Hematopoietic multipotent progenitor cell (in vitro differentiated cells): Measurements from ENCODE around the gene CAMK1D. TPM values are rescaled to one million over a fixed set of nuclear protein-coding genes. Genes with fewer than 3 reads are reported as not detected.
"Not testable (repeated sequence)": the region's sequence is repeated elsewhere in the genome, so short reads cannot be mapped to it uniquely, and the experiment has no call there.

Experiments
- DNase-seq, 3 donors: peaks; one replicate each; pipeline ENCODE4 v3.0.0-alpha.2; 2011 to 2015; ENCODE audit warnings: low read depth in 2 of 3, low spot score in 2 of 3
- total RNA-seq: library from RNA; depleted of rRNA; stranded (reverse); fragments of >200 nt; gene quantifications from one replicate; pipeline ENCODE4 v1.2.3, GENCODE V29; 2012

The CAMK1D gene
- 25.6 TPM for total RNA-seq

- peak; percentile 79 to 95 (median 94) for DNase-seq
Measured at GRCh38 chr10:12348870-12349628, at the start of gene CAMK1D. TSS of gene CAMK1D (plus strand) at chr10:12349547.

GRCh38 chr10:12301036-12301435 is 48.3 kb upstream of the CAMK1D start:
- not testable (repeated sequence) for DNase-seq

- no peak for DNase-seq
Measured at GRCh38 chr10:12308057-12308456, 41.3 kb upstream of the CAMK1D start.

GRCh38 chr10:12308736-12309375 is 40.5 kb upstream of the CAMK1D start:
- DNase-seq = no peak

GRCh38 chr10:12309783-12310182 is 39.6 kb upstream of the CAMK1D start:
- DNase-seq = not testable (repeated sequence)

- no peak for DNase-seq
Measured at GRCh38 chr10:12314836-12315235, 34.5 kb upstream of the CAMK1D start.

GRCh38 chr10:12319076-12319475 is 30.3 kb upstream of the CAMK1D start:
- no peak for DNase-seq

- DNase-seq = no peak
Measured at GRCh38 chr10:12320892-12321291, 28.5 kb upstream of the CAMK1D start.

GRCh38 chr10:12321641-12322040 is 27.7 kb upstream of the CAMK1D start:
- no peak for DNase-seq

GRCh38 chr10:12322583-12323131 is 26.7 kb upstream of the CAMK1D start:
- DNase-seq = peak in 2 of 3 donors; percentile 15 to 24

- DNase-seq = no peak
Measured at GRCh38 chr10:12324530-12324929, 24.8 kb upstream of the CAMK1D start.

- DNase-seq = no peak
Measured at GRCh38 chr10:12327074-12327473, 22.3 kb upstream of the CAMK1D start.

GRCh38 chr10:12327476-12327875 is 21.9 kb upstream of the CAMK1D start:
- no peak for DNase-seq

GRCh38 chr10:12328312-12328711 is 21.0 kb upstream of the CAMK1D start:
- DNase-seq = not testable (repeated sequence)

- DNase-seq = peak in 1 of 3 donors; percentile 41
Measured at GRCh38 chr10:12332572-12333379, 16.6 kb upstream of the CAMK1D start.

GRCh38 chr10:12333380-12334185 is 15.8 kb upstream of the CAMK1D start:
- peak in 2 of 3 donors; percentile 91 to 94 for DNase-seq

- DNase-seq = no peak
Measured at GRCh38 chr10:12334186-12334530, 15.2 kb upstream of the CAMK1D start.

GRCh38 chr10:12335169-12335568 is 14.2 kb upstream of the CAMK1D start:
- not testable (repeated sequence) for DNase-seq

GRCh38 chr10:12337453-12338372 is 11.6 kb upstream of the CAMK1D start:
- DNase-seq = peak in 2 of 3 donors; percentile 39 to 56
